Measurements from ENCODE around the gene BRD7.

BRD7 gene

GRCh38 chr16:50388496-50388895 is 19.7 kb upstream of the BRD7 start:
- DNase-seq = no peak

GRCh38 chr16:50386774-50387173 is 18.0 kb upstream of the BRD7 start:
- DNase-seq = no peak

GRCh38 chr16:50386139-50386538 is 17.4 kb upstream of the BRD7 start:
- DNase-seq = no peak

GRCh38 chr16:50384500-50385135 is 15.8 kb upstream of the BRD7 start:
- DNase-seq = no peak

GRCh38 chr16:50381679-50382440 is 13.1 kb upstream of the BRD7 start:
- no peak for DNase-seq

GRCh38 chr16:50378417-50378816 is 9.6 kb upstream of the BRD7 start:
- no peak for DNase-seq

GRCh38 chr16:50377001-50377400 is 8.2 kb upstream of the BRD7 start:
- no peak for DNase-seq

- no peak for DNase-seq
These were observed 5.0 kb upstream of the BRD7 start for GRCh38 chr16:50373780-50374179.

GRCh38 chr16:50373345-50373701 is 4.5 kb upstream of the BRD7 start:
- no peak for DNase-seq

- DNase-seq = peak; percentile 26
These were observed 4.0 kb upstream of the BRD7 start for GRCh38 chr16:50372611-50373344.

GRCh38 chr16:50371936-50372595 is 3.3 kb upstream of the BRD7 start:
- DNase-seq = no peak

GRCh38 chr16:50371036-50371716 is 2.4 kb upstream of the BRD7 start:
- DNase-seq = no peak

- DNase-seq = no peak
These were observed 481 bp upstream of the BRD7 start for GRCh38 chr16:50369133-50369804.

GRCh38 chr16:50367777-50368409 is 895 bp downstream of the BRD7 start:
- DNase-seq = no peak

- no peak for DNase-seq
These were observed 2.8 kb downstream of the BRD7 start for GRCh38 chr16:50365791-50366575.

- no peak for DNase-seq
These were observed 5.1 kb downstream of the BRD7 start for GRCh38 chr16:50363656-50364055.

GRCh38 chr16:50360779-50361178 is 8.0 kb downstream of the BRD7 start:
- no peak for DNase-seq

GRCh38 chr16:50360033-50360778 is 8.6 kb downstream of the BRD7 start:
- DNase-seq = no peak

- DNase-seq = no peak
These were observed 9.2 kb downstream of the BRD7 start for GRCh38 chr16:50359626-50360025.
